Fibroblast of lung (primary cell): ENCODE results near the gene UBL4A. TPM values are rescaled to one million over a fixed set of nuclear protein-coding genes. Genes with fewer than 3 reads are reported as not detected.

ENCODE experiments used
- DNase-seq, 2 donors: peaks; one replicate each; pipeline versions ENCODE4 v3.0.0 to v3.0.0-alpha.2; 2010; ENCODE audit warnings: low read depth in 2 of 2
- H2AFZ ChIP-seq: 2 replicates; pipeline ENCODE4 v1.5.1; 2012; ENCODE audit warnings: low read length, control low read depth, inconsistent platforms
- H3K27ac ChIP-seq: 2 replicates; pipeline ENCODE4 v1.5.1; 2011; ENCODE audit warnings: low read length, control low read depth; ENCODE audit not compliant: insufficient read depth
- H3K27me3 ChIP-seq: 2 replicates; pipeline ENCODE4 v1.5.1; 2011; ENCODE audit warnings: mild to moderate bottlenecking, low read length; ENCODE audit not compliant: control insufficient read depth, insufficient read depth
- H3K36me3 ChIP-seq: 2 replicates; pipeline ENCODE4 v1.5.1; 2011; ENCODE audit warnings: low read length; ENCODE audit not compliant: control insufficient read depth, insufficient read depth
- H3K4me1 ChIP-seq: 2 replicates; pipeline ENCODE4 v1.5.1; 2011; ENCODE audit warnings: low read length; ENCODE audit not compliant: control insufficient read depth, insufficient read depth; ENCODE audit errors: extremely low read depth
- H3K4me2 ChIP-seq: 2 replicates; pipeline ENCODE4 v1.5.1; 2011; ENCODE audit warnings: low read length, control low read depth; ENCODE audit not compliant: insufficient read depth; ENCODE audit errors: extremely low read depth
- H3K4me3 ChIP-seq, 4 experiments: fragments of 200-600 bp in 1 of 4; sonication (generic) in 1 of 4; replicated peaks in 1 of 4; 2 replicates each; pipeline ENCODE4 v1.5.1; 2011 to 2016; ENCODE audit warnings: low read length in 4 of 4, low read depth in 3 of 4, mild to moderate bottlenecking in 3 of 4, control low read depth in 2 of 4, inconsistent platforms in 1 of 4, mixed read lengths in 1 of 4; ENCODE audit not compliant: insufficient read depth in 1 of 4; ENCODE audit errors: control extremely low read depth in 1 of 4
- H3K79me2 ChIP-seq: 2 replicates; pipeline ENCODE4 v1.5.1; 2012; ENCODE audit warnings: mild to moderate bottlenecking, low read length, inconsistent platforms; ENCODE audit not compliant: control insufficient read depth, insufficient read depth
- H3K9ac ChIP-seq: 2 replicates; pipeline ENCODE4 v1.5.1; 2011; ENCODE audit warnings: mild to moderate bottlenecking, low read length, control low read depth; ENCODE audit not compliant: insufficient read depth
- H3K9me3 ChIP-seq: 2 replicates; pipeline ENCODE4 v1.5.1; 2012; ENCODE audit warnings: low read depth, low read length; ENCODE audit not compliant: control insufficient read depth, insufficient read depth
- H4K20me1 ChIP-seq: 2 replicates; pipeline ENCODE4 v1.5.1; 2011; ENCODE audit warnings: low read length; ENCODE audit not compliant: control insufficient read depth, insufficient read depth; ENCODE audit errors: extremely low read depth
- CTCF ChIP-seq, 2 donors: IDR thresholded peaks in 1 of 2; conservative IDR thresholded peaks in 1 of 2; 1 replicate in 1 of 2; 2 replicates in 1 of 2; pipeline ENCODE4 v1.5.1; 2011 to 2012; ENCODE audit warnings: low read length in 2 of 2, control low read depth in 1 of 2, inconsistent platforms in 1 of 2, low read depth in 1 of 2, mild to moderate bottlenecking in 1 of 2
- EZH2 ChIP-seq: IDR thresholded peaks from 2 replicates; pipeline ENCODE4 v1.5.1; 2012; ENCODE audit warnings: low read length, control low read depth, mild to moderate bottlenecking; ENCODE audit errors: missing control alignments
- polyA plus RNA-seq, 2 donors: library from polyadenylated mRNA; depleted of rRNA in 1 of 2; stranded (reverse) in 1 of 2; unstranded in 1 of 2; fragments of >200 nt; gene quantifications; 2 replicates each; pipeline ENCODE4 v1.2.1, GENCODE V29; 2011 to 2012; ENCODE audit warnings: missing spikeins in 1 of 2
- total RNA-seq: library from RNA; depleted of rRNA; stranded (reverse); fragments of >200 nt; gene quantifications from 2 replicates; pipeline ENCODE4 v1.2.1, GENCODE V29; 2014

Gene UBL4A
- total and polyA plus RNA-seq, 2 donors (not counting 1 experiment from before 2014, with no cell fraction given): 17.9 to 42.8 TPM

GRCh38 chrX:154464806-154465365 lies 21.5 kb downstream of the UBL4A start:
- Histone ChIP-seq H3K27me3 (no peaks in the 10 kb centered on the region), H3K79me2 (peaks cover 22% of the 10 kb centered on the region), H3K4me1 (no peaks in the 10 kb centered on the region), H3K36me3 (peaks cover 26% of the 10 kb centered on the region), H3K9ac (no peak overlapping the region), H2AFZ (no peak overlapping the region), H4K20me1 (no peaks in the 10 kb centered on the region), H3K27ac (no peak overlapping the region), H3K4me3 (no peak overlapping the region), H3K4me2 (no peak overlapping the region), H3K9me3 (no peaks in the 10 kb centered on the region)
- TF ChIP-seq EZH2: no peak
- TF ChIP-seq CTCF (conservative IDR thresholded peaks at IDR 0.05 in 1 of 2, IDR thresholded peaks at IDR 0.05 in 1 of 2; ENCODE audit: low read depth in 1 of 2, low read length in 2 of 2): no peak
- no peak for DNase-seq

- Histone ChIP-seq H3K27ac (no peak overlapping the region), H4K20me1 (no peaks in the 10 kb centered on the region), H3K4me2 (no peak overlapping the region), H3K27me3 (no peaks in the 10 kb centered on the region), H3K9me3 (no peaks in the 10 kb centered on the region), H2AFZ (no peak overlapping the region), H3K36me3 (peaks cover 20% of the 10 kb centered on the region), H3K9ac (no peak overlapping the region), H3K4me3 (no peak overlapping the region), H3K4me1 (no peaks in the 10 kb centered on the region), H3K79me2 (peaks cover 33% of the 10 kb centered on the region)
- DNase-seq: no peak
- TF ChIP-seq CTCF (conservative IDR thresholded peaks at IDR 0.05 in 1 of 2, IDR thresholded peaks at IDR 0.05 in 1 of 2; ENCODE audit: low read depth in 1 of 2, low read length in 2 of 2) (no peak), EZH2 (no peak)
These were observed 22.7 kb downstream of the UBL4A start for GRCh38 chrX:154463611-154464220.

- H2AFZ ChIP-seq: no peak overlapping the region
- TF ChIP-seq CTCF (conservative IDR thresholded peaks at IDR 0.05 in 1 of 2, IDR thresholded peaks at IDR 0.05 in 1 of 2; ENCODE audit: low read depth in 1 of 2, low read length in 2 of 2) (no peak), EZH2 (no peak)
- no peak for DNase-seq
- H3K4me3 ChIP-seq: no peak overlapping the region
- H3K79me2 ChIP-seq: peaks cover 38% of the 10 kb centered on the region
- H3K9ac ChIP-seq: no peak overlapping the region
- H3K4me1 ChIP-seq: no peaks in the 10 kb centered on the region
- H4K20me1 ChIP-seq: no peaks in the 10 kb centered on the region
- no peak overlapping the region for H3K4me2 ChIP-seq
- no peaks in the 10 kb centered on the region for H3K9me3 ChIP-seq
- H3K36me3 ChIP-seq: peaks cover 17% of the 10 kb centered on the region
- no peak overlapping the region for H3K27ac ChIP-seq
- no peaks in the 10 kb centered on the region for H3K27me3 ChIP-seq
These were observed 24.0 kb downstream of the UBL4A start for GRCh38 chrX:154462396-154462795.
